GM12878 (cell line): ENCODE measurements around the gene AFMID.

ENCODE experiments used
- FOXK2 ChIP-seq: fragments of 450-650 bp; IDR thresholded peaks from 2 replicates; pipeline ENCODE4 v1.6.1; 2017; ENCODE audit warnings: mild to moderate bottlenecking, moderate library complexity
- POLR2AphosphoS5 ChIP-seq: IDR thresholded peaks from 2 replicates; pipeline ENCODE4 v1.6.1; 2011; ENCODE audit warnings: mild to moderate bottlenecking, low read length, inconsistent platforms
- RFX5 ChIP-seq: IDR thresholded peaks from 2 replicates; pipeline ENCODE4 v1.6.1; 2011; ENCODE audit warnings: low read depth, low read length, improper control_type of control experiment
- TF ChIP-seq, protein P1 (sequence below): IDR thresholded peaks from 2 replicates; pipeline ENCODE4 v1.6.1; 2011; ENCODE audit warnings: mild to moderate bottlenecking, low read depth, low read length, moderate library complexity; ENCODE audit not compliant: insufficient replicate concordance
- TF ChIP-seq, protein P2 (sequence below), 3 experiments: IDR thresholded peaks in 2 of 3; conservative IDR thresholded peaks in 1 of 3; 2 replicates each; pipeline ENCODE4 v1.5.1; 2011; ENCODE audit warnings: low read depth in 3 of 3, low read length in 3 of 3, mild to moderate bottlenecking in 3 of 3, control low read depth in 2 of 3, moderate library complexity in 2 of 3, inconsistent platforms in 1 of 3, mixed read lengths in 1 of 3; ENCODE audit not compliant: control insufficient read depth in 2 of 3, insufficient read depth in 1 of 3; ENCODE audit errors: extremely low read depth in 1 of 3
- TF ChIP-seq, protein P3 (sequence below): fragments of 450-650 bp; IDR thresholded peaks from 2 replicates; pipeline ENCODE4 v1.6.1; 2014; ENCODE audit warnings: mild to moderate bottlenecking

DNA sequence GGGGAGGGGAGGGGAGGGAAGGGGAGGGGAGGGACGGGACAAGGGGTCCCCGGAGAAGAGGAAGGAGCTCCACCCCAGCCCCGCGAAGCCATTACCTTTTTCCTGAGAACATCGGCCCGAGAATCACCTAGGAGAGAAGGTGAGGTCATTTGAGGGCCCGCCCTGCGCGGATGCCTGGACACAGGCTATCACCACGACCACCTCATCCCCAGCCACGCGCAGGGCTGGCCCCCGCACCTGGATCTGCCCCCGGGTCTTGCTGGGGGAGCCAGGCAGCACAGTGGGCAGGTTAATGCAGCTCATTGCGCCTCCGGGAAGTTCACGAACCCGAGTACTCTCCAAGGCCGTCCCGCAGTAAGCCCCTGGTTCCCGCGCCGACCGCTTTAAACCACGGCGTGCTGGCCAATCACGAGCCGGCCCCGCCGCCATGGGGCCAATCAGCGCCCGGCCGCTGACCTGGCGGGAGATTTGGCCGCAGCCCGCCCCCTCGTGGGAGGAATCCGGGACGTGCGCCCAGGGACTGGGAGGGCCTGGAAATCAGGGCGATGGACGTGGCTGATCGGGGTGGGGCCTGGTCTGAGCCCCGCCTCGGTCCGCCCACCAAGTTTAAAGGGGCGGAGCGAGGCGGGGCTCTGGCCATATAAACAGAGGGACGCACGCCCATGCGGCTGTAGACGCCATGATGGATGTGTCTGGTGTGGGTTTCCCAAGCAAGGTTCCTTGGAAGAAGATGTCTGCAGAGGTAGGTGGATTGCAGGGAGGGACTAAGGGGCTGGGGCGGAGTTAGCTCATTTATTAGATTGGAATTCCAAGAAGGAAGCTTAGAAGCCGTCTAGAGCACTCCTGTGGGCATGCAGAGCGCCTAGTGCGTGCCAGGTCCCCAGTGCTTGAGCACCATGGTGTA is at the start of gene AFMID, which contains the start of gene TK1:
- TF ChIP-seq, protein P1, sequence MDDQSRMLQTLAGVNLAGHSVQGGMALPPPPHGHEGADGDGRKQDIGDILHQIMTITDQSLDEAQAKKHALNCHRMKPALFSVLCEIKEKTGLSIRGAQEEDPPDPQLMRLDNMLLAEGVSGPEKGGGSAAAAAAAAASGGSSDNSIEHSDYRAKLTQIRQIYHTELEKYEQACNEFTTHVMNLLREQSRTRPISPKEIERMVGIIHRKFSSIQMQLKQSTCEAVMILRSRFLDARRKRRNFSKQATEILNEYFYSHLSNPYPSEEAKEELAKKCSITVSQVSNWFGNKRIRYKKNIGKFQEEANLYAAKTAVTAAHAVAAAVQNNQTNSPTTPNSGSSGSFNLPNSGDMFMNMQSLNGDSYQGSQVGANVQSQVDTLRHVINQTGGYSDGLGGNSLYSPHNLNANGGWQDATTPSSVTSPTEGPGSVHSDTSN, result peak; percentile 36
- peak; percentile 58; the same call in 1 of the 2 replicates for TF ChIP-seq RFX5
- peak; percentile 98 for TF ChIP-seq POLR2AphosphoS5
- TF ChIP-seq, protein P2, sequence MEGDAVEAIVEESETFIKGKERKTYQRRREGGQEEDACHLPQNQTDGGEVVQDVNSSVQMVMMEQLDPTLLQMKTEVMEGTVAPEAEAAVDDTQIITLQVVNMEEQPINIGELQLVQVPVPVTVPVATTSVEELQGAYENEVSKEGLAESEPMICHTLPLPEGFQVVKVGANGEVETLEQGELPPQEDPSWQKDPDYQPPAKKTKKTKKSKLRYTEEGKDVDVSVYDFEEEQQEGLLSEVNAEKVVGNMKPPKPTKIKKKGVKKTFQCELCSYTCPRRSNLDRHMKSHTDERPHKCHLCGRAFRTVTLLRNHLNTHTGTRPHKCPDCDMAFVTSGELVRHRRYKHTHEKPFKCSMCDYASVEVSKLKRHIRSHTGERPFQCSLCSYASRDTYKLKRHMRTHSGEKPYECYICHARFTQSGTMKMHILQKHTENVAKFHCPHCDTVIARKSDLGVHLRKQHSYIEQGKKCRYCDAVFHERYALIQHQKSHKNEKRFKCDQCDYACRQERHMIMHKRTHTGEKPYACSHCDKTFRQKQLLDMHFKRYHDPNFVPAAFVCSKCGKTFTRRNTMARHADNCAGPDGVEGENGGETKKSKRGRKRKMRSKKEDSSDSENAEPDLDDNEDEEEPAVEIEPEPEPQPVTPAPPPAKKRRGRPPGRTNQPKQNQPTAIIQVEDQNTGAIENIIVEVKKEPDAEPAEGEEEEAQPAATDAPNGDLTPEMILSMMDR (IDR thresholded peaks at IDR 0.05 in 2 of 3, conservative IDR thresholded peaks at IDR 0.05 in 1 of 3; ENCODE audit: control insufficient read depth in 2 of 3, extremely low read depth in 1 of 3, insufficient read depth in 1 of 3, low read depth in 3 of 3, low read length in 3 of 3), result peak; percentile 27 to 56 (median 37); a peak in 3 of 6 replicates
- peak; percentile 52; the same call in 1 of the 2 replicates for TF ChIP-seq FOXK2
- TF ChIP-seq, protein P3, sequence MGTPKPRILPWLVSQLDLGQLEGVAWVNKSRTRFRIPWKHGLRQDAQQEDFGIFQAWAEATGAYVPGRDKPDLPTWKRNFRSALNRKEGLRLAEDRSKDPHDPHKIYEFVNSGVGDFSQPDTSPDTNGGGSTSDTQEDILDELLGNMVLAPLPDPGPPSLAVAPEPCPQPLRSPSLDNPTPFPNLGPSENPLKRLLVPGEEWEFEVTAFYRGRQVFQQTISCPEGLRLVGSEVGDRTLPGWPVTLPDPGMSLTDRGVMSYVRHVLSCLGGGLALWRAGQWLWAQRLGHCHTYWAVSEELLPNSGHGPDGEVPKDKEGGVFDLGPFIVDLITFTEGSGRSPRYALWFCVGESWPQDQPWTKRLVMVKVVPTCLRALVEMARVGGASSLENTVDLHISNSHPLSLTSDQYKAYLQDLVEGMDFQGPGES, result peak; percentile 38; the same call in 1 of the 2 replicates
